WTC11 (cell line): ENCODE results near the gene SNX30. TPM values are rescaled to one million over a fixed set of nuclear protein-coding genes. Genes with fewer than 3 reads are reported as not detected.
A peak's percentile ranks its signal among the peaks of the same experiment; 100 is the strongest.

ENCODE experiments used
- ATAC-seq: fragments of 200-7000 bp; cut with Tn5 transposase; 2 replicates; pipeline ENCODE4 v1.10.0; 2021; ENCODE audit warnings: mild to moderate bottlenecking, moderate library complexity
- CTCF ChIA-PET: fragments of 300-600 bp; sonication (Branson Sonifier 250); formaldehyde crosslinking; loops from one replicate; lab custom pipeline; 2021; ENCODE audit warnings: antibody characterized with exemption; lab: Charles Lee
- POLR2A ChIA-PET: fragments of 350-600 bp; sonication (Branson Sonifier 250); formaldehyde crosslinking; loops from one replicate; lab custom pipeline; 2021; ENCODE audit warnings: antibody characterized with exemption; lab: Charles Lee
- DNase-seq: peaks from one replicate; pipeline ENCODE4 v3.0.0; 2021; ENCODE audit warnings: low spot score
- H3K27ac Mint-ChIP-seq: 2 replicates; pipeline ENCODE4 v1.8.0; 2021; ENCODE audit warnings: mixed read lengths
- H3K27me3 Mint-ChIP-seq: 2 replicates; pipeline ENCODE4 v1.8.0; 2021; ENCODE audit warnings: low read depth, mild to moderate bottlenecking, moderate library complexity, mixed read lengths
- H3K36me3 Mint-ChIP-seq: 2 replicates; pipeline ENCODE4 v1.8.0; 2021; ENCODE audit warnings: mixed read lengths
- H3K4me1 Mint-ChIP-seq: 2 replicates; pipeline ENCODE4 v1.8.0; 2022; ENCODE audit warnings: mixed read lengths
- H3K4me3 Mint-ChIP-seq: 2 replicates; pipeline ENCODE4 v1.8.0; 2021; ENCODE audit warnings: mild to moderate bottlenecking, moderate library complexity, mixed read lengths
- H3K9me3 Mint-ChIP-seq: 2 replicates; pipeline ENCODE4 v1.8.0; 2021; ENCODE audit warnings: mixed read lengths
- ESRRA ChIP-seq: sonication (generic); formaldehyde crosslinking; IDR thresholded peaks from 2 replicates; pipeline ENCODE4 v1.8.1; 2022; ENCODE audit warnings: mild to moderate bottlenecking, missing genetic modification reagents, borderline replicate concordance
- FOXJ3 ChIP-seq: sonication (generic); formaldehyde crosslinking; IDR thresholded peaks from 2 replicates; pipeline ENCODE4 v1.9.0; 2021; ENCODE audit warnings: missing genetic modification reagents, mild to moderate bottlenecking, borderline replicate concordance
- FOXP1 ChIP-seq: sonication (generic); formaldehyde crosslinking; IDR thresholded peaks from 2 replicates; pipeline ENCODE4 v1.8.0; 2022; ENCODE audit warnings: missing genetic modification reagents, mild to moderate bottlenecking, moderate library complexity, borderline replicate concordance
- GABPB1 ChIP-seq: sonication (generic); formaldehyde crosslinking; IDR thresholded peaks from 2 replicates; pipeline ENCODE4 v1.8.1; 2023; ENCODE audit warnings: mild to moderate bottlenecking, missing genetic modification reagents
- KAT7 ChIP-seq: sonication (generic); formaldehyde crosslinking; IDR thresholded peaks from 2 replicates; pipeline ENCODE4 v1.8.1; 2023; ENCODE audit warnings: missing genetic modification reagents, mild to moderate bottlenecking, borderline replicate concordance
- MXD4 ChIP-seq: fragments of 250-450 bp; sonication (Bioruptor Pico); IDR thresholded peaks from 2 replicates; pipeline ENCODE4 v1.8.0; 2021; ENCODE audit warnings: mild to moderate bottlenecking, moderate library complexity, borderline replicate concordance
- NFATC4 ChIP-seq: fragments of 250-450 bp; sonication (Bioruptor Pico); IDR thresholded peaks from 2 replicates; pipeline ENCODE4 v1.9.0; 2021; ENCODE audit warnings: mild to moderate bottlenecking
- NFYB ChIP-seq: sonication (generic); formaldehyde crosslinking; conservative IDR thresholded peaks from 2 replicates; pipeline ENCODE4 v1.8.0; 2022; ENCODE audit warnings: low read depth, missing genetic modification reagents
- NR1H2 ChIP-seq: sonication (generic); formaldehyde crosslinking; IDR thresholded peaks from 2 replicates; pipeline ENCODE4 v1.9.0; 2021; ENCODE audit warnings: mild to moderate bottlenecking, moderate library complexity, missing genetic modification reagents
- PRRX2 ChIP-seq: fragments of 250-450 bp; sonication (Bioruptor Pico); IDR thresholded peaks from 2 replicates; pipeline ENCODE4 v1.8.0; 2021; ENCODE audit warnings: mild to moderate bottlenecking
- SMAD3 ChIP-seq: sonication (generic); formaldehyde crosslinking; IDR thresholded peaks from 2 replicates; pipeline ENCODE4 v1.8.0; 2022; ENCODE audit warnings: missing genetic modification reagents, mild to moderate bottlenecking, borderline replicate concordance
- TP53 ChIP-seq: sonication (generic); formaldehyde crosslinking; IDR thresholded peaks from 2 replicates; pipeline ENCODE4 v1.8.1; 2023; ENCODE audit warnings: mild to moderate bottlenecking, missing genetic modification reagents
- ZNF416 ChIP-seq: fragments of 250-450 bp; sonication (Bioruptor Pico); IDR thresholded peaks from 2 replicates; pipeline ENCODE4 v1.9.0; 2021; ENCODE audit warnings: mild to moderate bottlenecking, inconsistent platforms
- total RNA-seq: library from RNA; stranded (reverse); gene quantifications from 3 replicates; pipeline ENCODE4 v1.2.3, GENCODE V29; 2021
- TF ChIP-seq, protein P1 (sequence below): sonication (generic); formaldehyde crosslinking; IDR thresholded peaks from 2 replicates; pipeline ENCODE4 v1.8.1; 2023; ENCODE audit warnings: mild to moderate bottlenecking, moderate library complexity, missing genetic modification reagents
- TF ChIP-seq, protein P2 (sequence below): fragments of 250-450 bp; sonication (Bioruptor Pico); IDR thresholded peaks from 2 replicates; pipeline ENCODE4 v2.1.2; 2022; ENCODE audit warnings: mild to moderate bottlenecking, moderate library complexity
- TF ChIP-seq, protein P3 (sequence below): sonication (generic); formaldehyde crosslinking; conservative IDR thresholded peaks from 2 replicates; pipeline ENCODE4 v1.8.1; 2023; ENCODE audit warnings: mild to moderate bottlenecking, low read depth, missing genetic modification reagents, moderate library complexity
- TF ChIP-seq, protein P4 (sequence below): sonication (generic); formaldehyde crosslinking; IDR thresholded peaks from 2 replicates; pipeline ENCODE4 v1.8.1; 2022; ENCODE audit warnings: low read depth, missing genetic modification reagents, borderline replicate concordance
- TF ChIP-seq, protein P5 (sequence below): sonication (generic); formaldehyde crosslinking; IDR thresholded peaks from 2 replicates; pipeline ENCODE4 v1.8.1; 2022; ENCODE audit warnings: low read depth, mild to moderate bottlenecking, moderate library complexity, missing genetic modification reagents, borderline replicate concordance
- TF ChIP-seq, protein P6 (sequence below): fragments of 250-450 bp; sonication (Bioruptor Pico); IDR thresholded peaks from 2 replicates; pipeline ENCODE4 v1.8.0; 2021; ENCODE audit warnings: mild to moderate bottlenecking

Gene SNX30
- total RNA-seq, 1 experiment from 2014 or later, result 13.4 TPM

DNA sequence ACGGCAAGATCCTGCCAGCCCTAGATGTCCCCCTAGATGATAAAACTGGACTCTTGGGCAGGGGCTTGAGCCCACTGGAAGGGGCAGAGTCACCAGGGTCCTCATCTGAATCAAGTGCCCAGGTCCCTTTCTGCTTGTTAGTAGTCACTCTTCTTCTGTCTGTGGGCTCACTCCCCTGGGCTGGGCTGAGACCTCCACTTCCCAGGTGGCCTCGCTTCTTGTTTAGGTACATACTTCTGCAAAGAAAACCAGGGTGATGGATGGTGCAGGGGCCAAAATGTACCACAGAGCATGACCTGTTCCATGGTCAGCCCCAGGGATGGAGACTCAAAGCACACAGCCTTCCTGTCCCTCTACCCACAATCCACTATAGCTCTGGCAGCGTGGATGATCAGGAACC lies 141.0 kb downstream of the SNX30 start:
- ATAC-seq (no peak), DNase-seq (no peak)
- Mint-ChIP-seq H3K27me3 (peaks cover 40% of the 10 kb centered on the region), H3K4me1 (peaks cover 6% of the 10 kb centered on the region), H3K27ac (no peak overlapping the region), H3K4me3 (peak overlapping the region; percentile 74), H3K36me3 (no peaks in the 10 kb centered on the region), H3K9me3 (peaks cover 3% of the 10 kb centered on the region; the same call in 1 of the 2 replicates)
- ChIA-PET CTCF (interaction anchor here (0.6 kb wide), 1 partner anchor 45 kb away, joined by 3 read pairs; no protein-coding TSS in a partner anchor), POLR2A (no interaction called here)
- TF ChIP-seq, protein P1, sequence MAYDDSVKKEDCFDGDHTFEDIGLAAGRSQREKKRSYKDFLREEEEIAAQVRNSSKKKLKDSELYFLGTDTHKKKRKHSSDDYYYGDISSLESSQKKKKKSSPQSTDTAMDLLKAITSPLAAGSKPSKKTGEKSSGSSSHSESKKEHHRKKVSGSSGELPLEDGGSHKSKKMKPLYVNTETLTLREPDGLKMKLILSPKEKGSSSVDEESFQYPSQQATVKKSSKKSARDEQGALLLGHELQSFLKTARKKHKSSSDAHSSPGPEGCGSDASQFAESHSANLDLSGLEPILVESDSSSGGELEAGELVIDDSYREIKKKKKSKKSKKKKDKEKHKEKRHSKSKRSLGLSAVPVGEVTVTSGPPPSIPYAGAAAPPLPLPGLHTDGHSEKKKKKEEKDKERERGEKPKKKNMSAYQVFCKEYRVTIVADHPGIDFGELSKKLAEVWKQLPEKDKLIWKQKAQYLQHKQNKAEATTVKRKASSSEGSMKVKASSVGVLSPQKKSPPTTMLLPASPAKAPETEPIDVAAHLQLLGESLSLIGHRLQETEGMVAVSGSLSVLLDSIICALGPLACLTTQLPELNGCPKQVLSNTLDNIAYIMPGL, result no peak
- TF ChIP-seq FOXP1 (CRISPR knock-in tag), result no peak
- no peak for TF ChIP-seq PRRX2 (CRISPR knock-in tag)

DNA sequence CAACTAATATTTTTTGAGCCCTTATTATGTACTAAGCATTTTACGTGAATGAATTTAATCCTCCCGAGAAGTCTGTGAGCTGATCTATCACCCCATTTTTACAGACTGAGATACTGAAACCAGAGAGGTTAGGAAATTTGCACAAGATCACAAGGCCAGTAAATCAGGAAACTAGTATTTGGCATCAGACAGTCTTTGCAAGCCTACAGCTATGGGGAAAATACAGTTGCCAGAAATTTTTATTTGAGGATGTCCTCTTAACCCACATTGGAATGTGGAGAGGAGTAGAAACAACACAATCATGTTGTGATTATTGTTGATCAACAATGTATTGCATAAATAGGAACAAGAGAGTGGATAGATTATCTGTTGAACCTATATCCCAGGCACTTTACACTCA lies 142.4 kb downstream of the SNX30 start:
- Mint-ChIP-seq H3K9me3 (peaks cover 3% of the 10 kb centered on the region; the same call in 1 of the 2 replicates), H3K27ac (no peak overlapping the region), H3K4me3 (no peak overlapping the region), H3K36me3 (no peaks in the 10 kb centered on the region), H3K27me3 (peaks cover 40% of the 10 kb centered on the region), H3K4me1 (peaks cover 6% of the 10 kb centered on the region)
- DNase-seq, result no peak
- ChIA-PET POLR2A (no interaction called here), CTCF (interaction anchor here (0.9 to 2.4 kb wide), 3 partner anchors 10 to 47 kb away, joined by 3 to 16 read pairs (median 4); no protein-coding TSS in a partner anchor)
- ATAC-seq, result no peak
- TF ChIP-seq NR1H2 (CRISPR knock-in tag), result no peak
- TF ChIP-seq, protein P2, sequence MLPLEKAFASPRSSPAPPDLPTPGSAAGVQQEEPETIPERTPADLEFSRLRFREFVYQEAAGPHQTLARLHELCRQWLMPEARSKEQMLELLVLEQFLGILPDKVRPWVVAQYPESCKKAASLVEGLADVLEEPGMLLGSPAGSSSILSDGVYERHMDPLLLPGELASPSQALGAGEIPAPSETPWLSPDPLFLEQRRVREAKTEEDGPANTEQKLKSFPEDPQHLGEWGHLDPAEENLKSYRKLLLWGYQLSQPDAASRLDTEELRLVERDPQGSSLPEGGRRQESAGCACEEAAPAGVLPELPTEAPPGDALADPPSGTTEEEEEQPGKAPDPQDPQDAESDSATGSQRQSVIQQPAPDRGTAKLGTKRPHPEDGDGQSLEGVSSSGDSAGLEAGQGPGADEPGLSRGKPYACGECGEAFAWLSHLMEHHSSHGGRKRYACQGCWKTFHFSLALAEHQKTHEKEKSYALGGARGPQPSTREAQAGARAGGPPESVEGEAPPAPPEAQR (CRISPR knock-in tag), result no peak
- no peak for TF ChIP-seq KAT7 (CRISPR knock-in tag)

DNA sequence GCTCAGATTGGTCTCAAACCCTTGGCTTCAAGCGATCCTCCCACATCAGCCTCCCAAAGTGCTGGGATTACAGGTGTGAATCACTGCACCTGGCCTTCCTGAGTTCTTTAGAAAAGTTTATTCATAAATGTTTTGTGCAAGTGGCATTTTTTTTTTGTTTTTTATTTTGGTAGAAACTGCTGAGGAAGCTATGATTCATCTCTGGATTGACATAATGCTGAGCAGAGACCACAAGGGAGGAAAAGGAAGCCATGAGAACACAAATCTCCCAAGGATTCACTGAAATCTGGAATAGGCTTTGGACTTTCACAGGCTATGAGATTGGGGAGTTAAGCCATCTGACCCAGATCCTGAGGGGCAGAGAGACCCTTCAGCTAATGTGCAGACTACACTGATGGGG lies 143.5 kb downstream of the SNX30 start:
- POLR2A ChIA-PET, result no interaction called here
- Mint-ChIP-seq H3K4me3 (no peak overlapping the region), H3K27ac (no peak overlapping the region), H3K4me1 (peaks cover 6% of the 10 kb centered on the region), H3K36me3 (no peaks in the 10 kb centered on the region), H3K9me3 (peaks cover 3% of the 10 kb centered on the region; the same call in 1 of the 2 replicates), H3K27me3 (peaks cover 40% of the 10 kb centered on the region)
- ATAC-seq, result no peak
- no peak for DNase-seq
- CTCF ChIA-PET, result interaction anchor here (2.4 kb wide), 1 partner anchor 9 kb away, joined by 16 read pairs; no protein-coding TSS in a partner anchor
- no peak for TF ChIP-seq GABPB1 (CRISPR knock-in tag)
- TF ChIP-seq, protein P3, sequence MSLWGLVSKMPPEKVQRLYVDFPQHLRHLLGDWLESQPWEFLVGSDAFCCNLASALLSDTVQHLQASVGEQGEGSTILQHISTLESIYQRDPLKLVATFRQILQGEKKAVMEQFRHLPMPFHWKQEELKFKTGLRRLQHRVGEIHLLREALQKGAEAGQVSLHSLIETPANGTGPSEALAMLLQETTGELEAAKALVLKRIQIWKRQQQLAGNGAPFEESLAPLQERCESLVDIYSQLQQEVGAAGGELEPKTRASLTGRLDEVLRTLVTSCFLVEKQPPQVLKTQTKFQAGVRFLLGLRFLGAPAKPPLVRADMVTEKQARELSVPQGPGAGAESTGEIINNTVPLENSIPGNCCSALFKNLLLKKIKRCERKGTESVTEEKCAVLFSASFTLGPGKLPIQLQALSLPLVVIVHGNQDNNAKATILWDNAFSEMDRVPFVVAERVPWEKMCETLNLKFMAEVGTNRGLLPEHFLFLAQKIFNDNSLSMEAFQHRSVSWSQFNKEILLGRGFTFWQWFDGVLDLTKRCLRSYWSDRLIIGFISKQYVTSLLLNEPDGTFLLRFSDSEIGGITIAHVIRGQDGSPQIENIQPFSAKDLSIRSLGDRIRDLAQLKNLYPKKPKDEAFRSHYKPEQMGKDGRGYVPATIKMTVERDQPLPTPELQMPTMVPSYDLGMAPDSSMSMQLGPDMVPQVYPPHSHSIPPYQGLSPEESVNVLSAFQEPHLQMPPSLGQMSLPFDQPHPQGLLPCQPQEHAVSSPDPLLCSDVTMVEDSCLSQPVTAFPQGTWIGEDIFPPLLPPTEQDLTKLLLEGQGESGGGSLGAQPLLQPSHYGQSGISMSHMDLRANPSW, result no peak
- no peak for TF ChIP-seq ESRRA (CRISPR knock-in tag)
- TF ChIP-seq FOXJ3, result no peak
- no peak for TF ChIP-seq TP53
- TF ChIP-seq, protein P4, sequence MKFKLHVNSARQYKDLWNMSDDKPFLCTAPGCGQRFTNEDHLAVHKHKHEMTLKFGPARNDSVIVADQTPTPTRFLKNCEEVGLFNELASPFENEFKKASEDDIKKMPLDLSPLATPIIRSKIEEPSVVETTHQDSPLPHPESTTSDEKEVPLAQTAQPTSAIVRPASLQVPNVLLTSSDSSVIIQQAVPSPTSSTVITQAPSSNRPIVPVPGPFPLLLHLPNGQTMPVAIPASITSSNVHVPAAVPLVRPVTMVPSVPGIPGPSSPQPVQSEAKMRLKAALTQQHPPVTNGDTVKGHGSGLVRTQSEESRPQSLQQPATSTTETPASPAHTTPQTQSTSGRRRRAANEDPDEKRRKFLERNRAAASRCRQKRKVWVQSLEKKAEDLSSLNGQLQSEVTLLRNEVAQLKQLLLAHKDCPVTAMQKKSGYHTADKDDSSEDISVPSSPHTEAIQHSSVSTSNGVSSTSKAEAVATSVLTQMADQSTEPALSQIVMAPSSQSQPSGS (CRISPR knock-in tag), result no peak
- TF ChIP-seq, protein P5, sequence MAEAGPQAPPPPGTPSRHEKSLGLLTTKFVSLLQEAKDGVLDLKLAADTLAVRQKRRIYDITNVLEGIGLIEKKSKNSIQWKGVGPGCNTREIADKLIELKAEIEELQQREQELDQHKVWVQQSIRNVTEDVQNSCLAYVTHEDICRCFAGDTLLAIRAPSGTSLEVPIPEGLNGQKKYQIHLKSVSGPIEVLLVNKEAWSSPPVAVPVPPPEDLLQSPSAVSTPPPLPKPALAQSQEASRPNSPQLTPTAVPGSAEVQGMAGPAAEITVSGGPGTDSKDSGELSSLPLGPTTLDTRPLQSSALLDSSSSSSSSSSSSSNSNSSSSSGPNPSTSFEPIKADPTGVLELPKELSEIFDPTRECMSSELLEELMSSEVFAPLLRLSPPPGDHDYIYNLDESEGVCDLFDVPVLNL, result no peak
- TF ChIP-seq MXD4 (CRISPR knock-in tag), result no peak
- TF ChIP-seq NFYB (CRISPR knock-in tag), result no peak
- TF ChIP-seq NFATC4 (CRISPR knock-in tag), result no peak
- TF ChIP-seq ZNF416 (CRISPR knock-in tag), result no peak
- TF ChIP-seq SMAD3, result no peak
- TF ChIP-seq, protein P2 (CRISPR knock-in tag), result no peak
- TF ChIP-seq, protein P6, sequence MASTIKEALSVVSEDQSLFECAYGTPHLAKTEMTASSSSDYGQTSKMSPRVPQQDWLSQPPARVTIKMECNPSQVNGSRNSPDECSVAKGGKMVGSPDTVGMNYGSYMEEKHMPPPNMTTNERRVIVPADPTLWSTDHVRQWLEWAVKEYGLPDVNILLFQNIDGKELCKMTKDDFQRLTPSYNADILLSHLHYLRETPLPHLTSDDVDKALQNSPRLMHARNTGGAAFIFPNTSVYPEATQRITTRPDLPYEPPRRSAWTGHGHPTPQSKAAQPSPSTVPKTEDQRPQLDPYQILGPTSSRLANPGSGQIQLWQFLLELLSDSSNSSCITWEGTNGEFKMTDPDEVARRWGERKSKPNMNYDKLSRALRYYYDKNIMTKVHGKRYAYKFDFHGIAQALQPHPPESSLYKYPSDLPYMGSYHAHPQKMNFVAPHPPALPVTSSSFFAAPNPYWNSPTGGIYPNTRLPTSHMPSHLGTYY (CRISPR knock-in tag), result no peak
